Kasumi-1 (cell line): ENCODE results near the gene GORASP1.

ENCODE experiments used
- DNase-seq, 2 experiments: peaks; one replicate each; lab custom pipeline; 2025; lab: John Stamatoyannopoulos, UW

Gene GORASP1

DNA sequence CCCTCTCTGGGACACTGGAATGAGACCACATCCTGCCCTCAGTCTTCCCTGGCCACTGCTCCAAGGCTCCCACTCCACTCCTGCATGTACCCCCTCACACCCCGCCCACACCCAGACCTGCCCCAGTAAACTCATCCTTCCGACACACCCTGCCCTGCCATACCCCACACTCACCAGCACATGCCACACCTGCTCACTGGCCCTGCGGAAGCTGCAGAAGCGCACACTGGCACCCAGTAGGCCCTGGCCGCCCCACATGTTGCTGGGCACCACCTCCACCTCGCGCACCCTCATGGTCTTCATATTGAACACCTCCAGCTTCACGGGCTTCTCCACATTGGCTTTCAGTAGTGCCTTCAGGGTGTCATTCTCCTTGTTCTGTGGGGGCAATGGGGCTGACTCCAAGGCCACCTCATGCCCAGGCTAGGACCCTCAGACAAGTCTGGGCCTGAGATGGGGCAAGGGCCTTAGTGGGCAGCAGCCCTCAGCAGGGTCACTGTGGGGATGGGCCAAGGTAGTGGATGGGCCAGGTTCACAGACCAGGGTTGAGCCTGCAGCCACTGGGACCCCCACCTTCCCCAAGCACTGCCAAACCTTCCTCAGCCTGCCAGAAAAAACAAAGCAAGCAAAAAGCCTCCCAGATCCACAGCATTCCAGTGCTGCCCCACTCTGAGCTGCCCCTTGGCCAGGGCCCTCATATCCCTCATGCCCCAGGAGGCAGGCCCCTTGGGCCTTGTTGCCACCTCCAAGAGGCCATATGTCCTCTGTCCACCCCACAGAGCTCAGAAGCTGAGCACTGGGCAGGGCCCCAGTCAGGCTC is 4.7 kb downstream of the GORASP1 start:
- no peak for DNase-seq

DNA sequence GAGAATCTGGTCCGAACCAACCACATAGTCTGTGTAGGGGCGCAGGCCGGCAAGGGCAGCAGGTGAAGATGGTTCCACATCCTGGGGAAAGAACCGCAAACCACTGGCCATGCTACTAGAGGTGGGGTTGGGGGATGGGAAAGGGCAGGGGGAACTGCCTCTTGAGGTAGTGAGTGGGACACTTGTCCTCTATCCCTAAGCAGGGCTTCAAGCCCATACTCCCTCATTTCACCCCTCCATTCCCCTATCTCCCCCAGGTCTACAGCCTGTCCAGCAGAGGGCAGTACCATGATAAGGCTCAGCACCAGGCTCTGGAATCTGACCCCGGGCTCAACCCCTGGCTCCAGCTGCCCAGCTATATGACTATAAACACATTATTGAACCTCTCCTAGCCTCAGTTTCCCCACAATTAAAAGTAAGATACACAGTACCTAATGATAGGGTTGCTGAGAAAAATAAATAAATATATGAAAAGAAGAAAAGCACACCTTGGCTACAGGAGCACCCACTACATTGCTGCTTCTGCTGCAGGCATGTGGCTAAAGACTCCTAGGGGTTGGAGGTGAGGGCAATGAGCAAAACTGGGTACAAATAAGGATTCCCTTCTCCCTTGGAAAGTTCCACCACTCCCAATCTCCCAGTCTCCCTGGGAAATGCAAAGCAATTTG is 6.3 kb downstream of the GORASP1 start:
- peak; percentile 42 to 67 for DNase-seq

DNA sequence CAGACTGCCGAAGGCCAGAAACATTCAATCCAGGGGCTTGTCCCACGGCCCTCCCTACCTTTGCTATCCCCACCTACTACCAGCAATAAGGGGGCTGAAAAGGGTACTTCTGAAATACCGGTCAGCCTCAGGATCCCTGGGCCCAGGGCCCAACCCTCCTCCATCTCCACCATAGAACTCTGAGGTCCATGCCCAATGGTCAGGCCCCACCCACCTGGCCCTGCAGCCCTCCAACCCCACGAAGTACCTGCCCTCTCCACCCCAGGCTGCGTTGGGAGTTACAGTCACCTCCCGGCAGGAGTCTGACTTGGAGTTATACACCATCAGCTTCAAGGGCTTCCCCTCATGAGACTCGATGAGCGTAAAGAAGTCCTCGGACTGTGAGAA is 6.9 kb downstream of the GORASP1 start:
- DNase-seq, result no peak

DNA sequence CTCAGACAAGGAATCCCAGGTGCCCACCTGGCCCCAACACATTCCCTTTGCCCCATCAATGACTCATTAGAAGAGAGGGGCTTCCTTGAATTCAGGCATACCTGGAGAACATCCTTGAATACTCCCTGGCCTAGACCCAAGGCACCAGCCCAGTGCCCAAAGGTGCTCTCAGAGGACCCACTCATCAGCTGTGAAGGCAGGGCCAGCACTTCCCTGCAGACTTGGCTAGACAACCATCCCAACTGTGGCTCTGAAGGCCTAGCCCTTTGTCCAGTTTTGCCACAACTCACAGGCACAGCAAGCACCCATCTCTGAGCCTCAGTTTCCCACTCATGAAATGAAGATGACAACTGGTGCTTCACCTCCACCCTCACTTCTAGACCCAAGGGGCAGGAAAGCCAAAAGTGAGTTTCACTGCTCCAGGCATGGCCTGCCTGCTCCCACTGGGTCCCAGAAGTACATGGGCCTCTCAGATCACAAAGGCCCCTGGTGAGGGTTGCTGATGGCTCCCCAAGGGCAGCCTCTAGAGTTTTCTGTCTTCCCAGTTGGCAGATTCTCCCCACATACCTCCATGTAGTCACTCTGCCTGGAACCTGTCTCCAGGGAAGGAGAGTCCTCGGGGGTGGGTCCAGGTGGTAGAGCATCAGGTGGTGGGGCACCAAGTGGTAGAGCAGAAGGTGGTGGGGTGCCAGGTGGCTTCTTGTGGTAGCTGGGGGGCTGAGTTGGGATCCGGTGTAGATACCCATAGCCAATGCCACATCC is 7.5 kb downstream of the GORASP1 start:
- no peak for DNase-seq

DNA sequence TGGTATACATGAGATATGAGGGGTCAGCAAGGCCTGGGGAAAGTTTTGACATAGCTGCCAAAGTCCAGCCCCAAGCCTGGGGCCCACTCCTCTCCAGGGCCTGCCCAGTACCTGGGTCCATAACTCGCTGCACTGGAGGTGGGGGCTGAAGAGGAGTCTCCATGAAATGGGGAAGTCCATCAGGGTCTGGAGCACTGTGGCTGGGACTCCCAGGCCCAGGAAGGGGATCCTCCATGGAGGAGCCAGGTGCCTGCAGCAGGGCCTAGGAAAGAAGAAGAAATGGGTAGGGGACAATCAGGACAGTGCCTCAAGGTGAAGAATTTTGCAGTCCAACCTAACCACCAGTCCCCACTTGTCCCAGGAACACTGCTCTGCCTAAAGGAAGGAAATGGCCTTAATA is 8.2 kb downstream of the GORASP1 start:
- DNase-seq, result no peak

DNA sequence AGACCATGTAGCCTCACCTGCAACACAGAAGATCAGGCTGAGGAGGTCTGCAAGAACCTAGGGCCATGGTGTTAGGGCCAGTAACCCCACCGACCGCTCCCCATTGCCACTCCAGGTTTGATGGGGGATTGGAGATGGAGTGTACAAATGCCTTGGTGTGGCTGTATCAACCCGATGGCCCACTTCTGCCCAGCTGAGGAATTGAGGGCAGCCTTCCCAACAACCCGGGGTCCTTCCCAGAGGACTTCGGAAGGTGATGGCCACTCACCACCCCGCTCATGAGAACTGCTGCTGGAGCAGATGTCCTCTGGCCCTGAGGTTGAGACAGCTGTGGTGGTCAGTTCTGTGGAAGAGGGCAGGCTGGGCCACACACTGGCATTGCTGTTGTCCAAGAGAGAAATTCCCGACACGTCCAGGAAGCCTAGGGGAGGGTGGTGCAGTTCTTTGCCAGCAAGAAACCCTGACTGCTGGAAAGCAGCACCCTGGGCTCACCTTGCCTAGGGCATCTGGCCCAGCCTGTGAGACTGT is 8.9 kb downstream of the GORASP1 start:
- no peak for DNase-seq

DNA sequence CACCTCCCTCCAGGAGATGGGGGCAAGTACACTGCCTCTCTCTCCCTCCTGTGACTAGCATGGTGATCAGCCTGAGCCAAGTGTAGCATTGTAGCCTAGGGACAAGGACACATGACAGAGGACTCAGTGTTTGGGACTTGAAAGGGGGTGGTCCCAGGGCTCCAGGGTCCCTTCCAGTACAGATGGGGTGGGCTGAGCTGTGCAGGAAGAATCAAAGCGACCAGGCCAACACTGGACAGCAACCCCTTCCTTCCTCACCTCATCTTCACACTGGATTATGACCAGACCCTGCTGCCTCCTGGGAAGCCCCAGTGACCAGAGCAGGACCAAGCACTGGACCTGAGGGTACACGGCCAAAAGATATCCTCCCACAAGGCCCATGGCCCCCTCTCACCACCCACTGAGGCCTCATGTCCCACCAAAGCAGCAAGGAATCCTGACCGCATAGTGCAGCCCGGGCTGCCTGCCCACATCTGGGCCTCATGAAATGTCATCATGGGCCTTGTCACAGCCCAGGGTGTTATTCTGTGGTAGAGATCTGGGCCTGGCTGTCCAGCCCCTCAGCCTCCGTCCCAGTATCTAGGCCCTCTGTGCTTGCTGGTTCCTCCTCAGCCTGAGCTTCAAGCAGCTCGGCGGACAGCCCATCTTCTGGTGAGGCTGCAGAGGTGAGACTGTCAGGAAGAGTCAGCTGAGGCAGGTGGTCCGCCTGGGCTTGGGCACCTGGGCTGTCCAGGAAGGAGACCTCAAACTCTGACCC is 9.5 kb downstream of the GORASP1 start:
- DNase-seq, result no peak

DNA sequence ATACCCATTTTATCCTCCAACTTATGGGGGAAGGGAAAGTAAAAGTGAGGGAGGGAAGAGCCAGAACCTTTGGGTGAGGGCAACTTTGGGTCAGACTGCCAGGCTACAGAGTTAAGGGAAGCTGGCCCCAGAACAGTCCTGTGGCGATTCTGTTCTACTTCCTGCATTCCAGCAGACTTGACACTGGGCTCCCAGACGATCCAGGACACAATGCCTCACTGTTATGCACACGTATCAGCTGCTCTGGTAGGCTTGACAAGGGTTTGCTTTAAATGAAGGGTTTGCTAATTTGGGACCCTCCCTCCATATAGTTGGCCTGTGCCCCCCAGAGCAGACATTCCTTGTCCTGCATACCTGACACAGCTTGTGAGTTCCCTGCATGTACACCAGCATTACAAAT is 10.7 kb downstream of the GORASP1 start:
- no peak for DNase-seq

DNA sequence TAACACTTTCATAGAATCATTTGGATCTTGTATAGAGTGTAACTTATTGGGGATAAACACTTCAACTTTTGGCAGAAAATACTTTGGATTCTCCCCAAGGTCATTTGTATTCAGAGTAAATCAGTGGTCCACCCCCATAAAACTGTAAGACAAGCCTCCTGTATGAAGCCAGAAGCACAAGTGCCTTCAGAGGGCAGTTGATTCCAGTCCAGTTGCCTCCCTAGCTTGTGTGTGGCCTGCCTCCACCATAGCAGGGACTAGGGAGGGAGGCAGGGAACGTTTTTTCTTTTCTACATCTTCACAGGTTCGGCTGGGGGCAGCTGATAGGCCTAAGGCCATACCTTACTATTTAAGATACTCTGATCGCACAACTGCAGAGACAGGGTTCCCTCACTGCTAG is 11.6 kb downstream of the GORASP1 start:
- DNase-seq, result no peak

DNA sequence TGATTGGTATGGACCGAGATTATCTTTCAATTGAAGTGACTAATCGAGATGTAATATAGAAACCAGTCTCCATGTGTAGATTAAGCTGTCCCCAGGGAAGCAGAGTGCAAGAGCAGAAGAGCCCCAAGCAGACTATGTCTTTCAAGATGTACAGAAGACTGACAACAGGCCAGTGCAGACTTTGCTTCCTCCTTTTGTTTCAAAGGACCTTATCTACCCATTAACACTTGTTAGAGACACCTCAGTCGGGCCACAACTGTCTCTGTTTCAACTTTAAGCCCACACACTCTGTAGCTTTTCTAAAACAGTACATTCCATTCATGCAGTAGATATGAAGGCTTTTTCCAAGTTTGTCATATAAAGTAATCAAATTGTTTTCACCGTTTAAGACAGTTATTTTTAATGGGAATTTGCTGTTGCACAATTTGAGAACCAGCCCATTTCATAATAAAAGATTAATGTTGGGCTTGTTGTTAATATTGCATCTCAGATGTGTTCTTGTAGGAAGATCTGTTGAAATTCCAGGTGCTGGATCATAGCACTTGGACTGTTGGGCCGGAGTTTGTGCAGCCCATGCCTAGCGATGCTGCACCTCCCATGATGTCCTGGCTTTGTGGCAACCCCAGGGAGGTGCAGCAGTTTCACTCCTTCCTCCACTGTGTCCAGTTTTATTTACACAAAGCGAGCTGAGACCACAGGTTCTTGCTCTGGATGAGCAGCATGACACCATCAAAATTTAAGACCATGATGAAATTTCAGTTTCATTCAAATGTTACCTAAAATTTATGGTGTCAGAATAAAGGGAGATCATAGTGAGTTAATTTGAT is 12.4 kb downstream of the GORASP1 start:
- DNase-seq, result no peak

DNA sequence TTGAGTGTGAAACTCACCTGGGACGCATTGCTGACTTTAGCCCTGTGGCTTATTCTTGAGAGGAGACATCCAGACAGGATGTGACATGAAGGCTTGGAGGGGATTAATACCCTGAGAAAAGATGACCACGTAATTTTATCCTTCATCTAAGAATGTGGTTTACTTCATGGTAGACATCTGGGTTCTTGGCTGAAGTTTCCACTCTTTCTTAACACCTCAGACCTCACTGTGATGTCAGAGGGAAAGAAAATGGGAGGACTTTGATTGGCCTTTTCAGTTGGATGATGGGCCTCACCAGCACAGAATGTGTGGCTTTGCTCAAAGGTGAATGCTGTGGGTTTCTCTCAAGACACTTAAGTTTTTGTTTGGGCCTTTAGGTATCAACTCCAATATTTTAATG is 16.5 kb downstream of the GORASP1 start:
- DNase-seq, result no peak

DNA sequence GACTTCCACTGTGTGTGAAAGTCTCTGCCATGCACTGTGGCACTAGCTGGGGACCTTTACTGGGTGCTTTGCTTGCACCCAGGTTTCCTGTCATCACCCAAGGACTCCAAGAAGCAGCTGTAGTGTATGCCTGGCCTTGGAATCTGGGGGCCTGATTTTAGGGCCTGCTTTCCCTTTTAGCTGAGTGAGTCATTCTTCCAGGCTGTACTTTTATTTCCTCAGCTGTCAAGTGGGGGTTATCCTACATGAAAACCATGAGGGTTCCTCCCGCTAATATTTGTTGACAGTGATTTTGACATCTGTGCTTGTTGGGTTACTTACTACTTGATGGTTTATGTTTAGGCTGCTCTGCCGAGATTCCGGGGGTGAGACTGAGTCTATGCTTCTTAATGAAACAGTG is 18.5 kb downstream of the GORASP1 start:
- DNase-seq, result no peak

DNA sequence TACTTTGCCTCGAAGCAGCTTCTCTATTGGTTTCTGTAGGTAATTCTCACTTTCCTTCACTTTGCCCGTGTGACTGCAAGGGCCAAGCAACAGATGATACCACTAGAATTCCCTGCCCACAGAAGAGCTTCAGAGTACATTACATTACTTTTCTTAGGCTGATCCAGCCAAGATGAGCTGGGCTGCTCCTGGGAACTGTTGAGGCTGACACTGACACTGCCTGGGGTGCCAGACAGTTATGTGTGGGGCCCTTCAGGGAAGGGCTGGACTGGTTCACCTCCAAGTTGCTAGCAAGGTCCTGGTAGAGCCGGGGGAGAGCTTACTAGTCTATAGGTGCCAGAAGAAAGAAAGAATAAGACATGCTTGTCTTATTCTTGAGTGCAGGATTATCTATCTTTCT is 19.0 kb downstream of the GORASP1 start:
- DNase-seq, result no peak

DNA sequence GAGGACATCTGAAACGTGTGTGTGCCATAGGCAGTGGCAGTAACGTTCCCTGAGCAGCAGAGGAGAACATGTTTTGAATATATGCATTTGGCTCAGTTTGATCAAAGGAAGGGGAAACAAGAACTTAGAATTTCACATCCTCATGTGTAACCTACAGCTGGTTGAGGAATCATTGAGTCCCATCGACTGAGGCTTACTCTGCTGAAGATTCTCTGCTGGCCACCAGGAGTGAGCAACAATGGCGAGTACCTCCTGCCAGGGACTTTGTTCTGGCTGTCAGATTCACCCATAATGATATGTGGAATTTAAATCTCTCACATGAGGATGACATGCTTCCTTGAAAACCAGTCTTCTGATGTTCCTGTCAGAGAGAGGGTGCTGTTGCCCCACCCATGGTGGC is 21.3 kb downstream of the GORASP1 start:
- DNase-seq, result no peak

DNA sequence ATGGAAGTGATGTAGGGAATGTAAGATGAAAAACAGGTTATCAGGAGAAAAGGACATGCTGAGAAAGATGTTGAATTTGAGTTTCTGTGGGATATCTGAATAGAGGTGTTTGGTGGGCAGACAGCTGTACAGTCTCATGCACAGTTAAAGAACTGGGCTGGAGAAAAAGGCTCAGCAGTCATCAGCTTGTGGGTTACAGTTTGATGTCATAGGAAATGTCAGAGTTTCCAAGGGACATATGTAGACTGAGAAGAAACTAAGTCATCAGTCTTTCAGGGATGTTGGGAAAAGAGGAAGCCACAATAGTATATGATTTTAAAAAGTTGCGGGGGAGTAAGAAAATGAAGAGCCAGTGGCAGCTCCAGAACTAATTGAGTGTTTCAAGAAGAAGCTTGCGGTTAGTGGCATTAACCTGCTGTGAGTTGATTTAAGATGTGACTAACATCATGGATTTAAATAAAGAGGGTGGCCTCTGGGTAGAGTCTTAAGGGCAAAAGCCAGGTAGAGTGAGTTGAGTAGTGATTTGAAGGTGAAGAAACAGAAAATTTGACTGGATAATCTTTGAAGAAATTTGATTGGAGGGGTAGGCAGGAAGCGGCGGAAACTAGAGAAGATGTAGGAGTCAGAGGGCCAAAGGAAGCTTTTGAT is 24.6 kb downstream of the GORASP1 start:
- peak in 1 of 2 experiments; percentile 4 for DNase-seq

DNA sequence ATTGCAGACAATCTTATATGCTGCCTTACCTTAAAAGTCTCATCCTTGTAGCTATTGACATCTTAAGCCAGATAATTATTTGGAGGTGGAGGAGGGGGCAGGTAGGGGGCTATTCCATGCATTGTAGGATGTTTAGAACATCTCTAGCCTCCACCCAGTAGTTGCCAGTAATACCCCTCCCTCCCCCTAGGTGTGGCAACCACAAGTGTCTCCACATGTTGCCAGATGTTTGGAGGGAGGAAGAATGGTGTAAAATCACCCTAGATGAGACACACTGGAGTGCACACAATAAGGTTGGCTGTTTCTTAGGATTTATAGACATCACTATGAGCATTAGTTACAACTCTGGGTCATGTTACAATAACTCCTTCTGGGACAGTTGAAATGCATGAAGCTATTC is 27.4 kb downstream of the GORASP1 start:
- no peak for DNase-seq

DNA sequence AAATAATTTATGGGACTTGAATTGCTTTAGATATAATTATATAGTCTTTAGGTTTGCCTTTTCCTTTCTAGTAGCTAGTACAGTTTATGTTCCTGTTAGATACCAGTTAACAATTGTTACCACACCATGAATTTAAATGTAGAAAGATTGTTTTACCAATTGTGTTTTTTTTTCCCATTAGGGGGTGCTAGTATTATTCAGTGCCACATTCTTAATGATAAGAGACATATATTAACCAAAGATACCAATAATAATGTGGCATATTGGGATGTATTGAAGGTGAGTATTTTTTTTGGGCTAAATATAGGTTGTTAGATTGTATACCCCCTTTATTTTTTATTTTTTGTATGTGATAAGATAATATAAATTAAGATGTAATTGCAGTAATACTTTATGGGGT is 27.9 kb downstream of the GORASP1 start:
- peak in 1 of 2 experiments; percentile 19 for DNase-seq

DNA sequence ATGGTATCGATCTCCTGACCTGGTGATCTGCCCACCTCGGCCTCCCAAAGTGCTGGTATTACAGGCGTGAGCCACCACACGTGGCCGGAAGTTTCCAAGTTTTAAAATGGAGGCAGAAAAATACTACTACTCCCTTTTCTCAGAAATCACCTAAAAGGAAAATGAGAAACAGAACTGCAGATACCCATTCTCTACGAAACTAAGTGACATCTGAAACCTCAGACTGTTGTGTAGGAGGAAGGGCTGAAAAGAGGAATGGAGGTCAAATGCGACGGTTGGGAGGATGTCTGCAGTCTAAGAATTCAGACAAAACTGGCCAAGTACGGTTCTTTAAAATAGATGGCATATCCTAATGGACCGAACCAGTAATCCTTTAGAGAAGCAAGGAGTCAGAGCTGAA is 31.5 kb downstream of the GORASP1 start:
- DNase-seq, result no peak

DNA sequence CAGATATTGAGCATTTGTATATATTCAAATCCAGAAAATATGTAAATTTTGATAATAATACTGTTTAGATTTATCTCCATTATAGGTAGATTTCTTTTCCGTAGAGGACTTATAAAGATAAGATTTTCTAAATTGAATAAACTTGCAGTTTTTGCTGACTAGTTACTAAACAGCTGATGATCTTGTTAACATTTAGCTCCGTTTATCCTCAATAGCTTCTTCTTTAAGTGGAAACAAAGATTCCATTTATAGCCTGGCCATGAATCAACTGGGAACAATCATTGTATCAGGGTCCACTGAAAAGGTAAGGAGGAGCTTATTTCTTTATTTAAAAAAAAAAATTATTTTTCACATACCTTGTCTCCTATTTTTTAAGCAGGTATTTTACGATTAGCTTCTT is 38.9 kb downstream of the GORASP1 start:
- DNase-seq, result no peak

DNA sequence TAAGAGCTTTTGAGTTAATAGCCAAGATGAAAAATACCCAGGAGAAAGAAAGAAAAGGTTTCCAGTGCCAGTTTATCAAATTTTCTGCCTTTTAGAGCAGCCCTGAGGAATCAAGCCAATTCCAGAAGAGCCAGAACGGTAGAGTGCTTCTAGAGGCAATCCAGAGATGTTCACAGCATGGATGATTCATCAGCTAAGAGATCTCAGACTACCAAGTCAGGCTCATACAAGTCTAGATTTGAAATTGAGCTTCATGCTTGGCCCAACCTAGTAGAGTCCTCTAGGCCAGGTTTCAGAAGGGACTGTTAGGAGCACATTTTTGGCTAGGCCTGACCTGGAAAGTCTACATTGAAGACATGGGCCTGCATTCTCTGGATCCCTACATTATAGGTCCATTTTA is 40.1 kb downstream of the GORASP1 start:
- DNase-seq, result no peak

DNA sequence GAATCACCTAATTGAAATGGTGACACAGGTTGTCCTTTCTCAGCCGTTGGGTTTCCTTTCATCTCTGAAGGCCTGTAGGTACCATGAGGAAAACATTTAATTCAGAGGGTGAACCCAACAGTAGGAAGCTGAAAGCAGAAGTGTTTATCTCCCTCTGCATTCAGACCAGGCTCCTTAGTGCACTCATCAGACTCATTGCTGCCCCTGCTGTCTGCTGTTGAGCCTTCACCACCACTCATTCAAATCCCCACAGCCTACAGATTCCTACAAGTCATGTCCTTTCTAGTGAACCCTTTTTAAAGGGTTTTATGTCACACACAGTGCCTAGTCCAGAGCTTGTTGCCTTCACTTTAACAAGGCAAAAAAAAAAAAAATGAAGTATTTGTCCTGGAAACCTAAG is 42.2 kb downstream of the GORASP1 start:
- peak; percentile 93 to 96 for DNase-seq
